BE2C (cell line): Measurements from ENCODE around the gene VOPP1.

Source experiments
- DNase-seq: peaks from one replicate; pipeline ENCODE4 v3.0.0-alpha.2; 2020
- H3K27me3 ChIP-seq: fragments of 250-450 bp; sonication (Bioruptor Pico); 2 replicates; pipeline ENCODE4 v1.5.1; 2020; ENCODE audit warnings: mild to moderate bottlenecking
- H3K36me3 ChIP-seq: fragments of 250-450 bp; sonication (Bioruptor Pico); 2 replicates; pipeline ENCODE4 v1.5.1; 2020; ENCODE audit warnings: mild to moderate bottlenecking
- H3K4me1 ChIP-seq: fragments of 250-450 bp; sonication (Bioruptor Pico); 2 replicates; pipeline ENCODE4 v1.5.1; 2020
- H3K4me3 ChIP-seq: 2 replicates; pipeline ENCODE4 v1.5.1; 2011; ENCODE audit warnings: low read depth, low read length
- H3K9me3 ChIP-seq: fragments of 250-450 bp; sonication (Bioruptor Pico); 2 replicates; pipeline ENCODE4 v1.5.1; 2020
- CTCF ChIP-seq: IDR thresholded peaks from 2 replicates; pipeline ENCODE4 v1.5.1; 2012; ENCODE audit warnings: mild to moderate bottlenecking, low read depth, low read length

Gene VOPP1

GRCh38 chr7:55520426-55521140 lies 51.7 kb downstream of the VOPP1 start:
- DNase-seq, result no peak
- TF ChIP-seq CTCF, result no peak
- no peaks in the 10 kb centered on the region for H3K4me1 ChIP-seq
- H3K27me3 ChIP-seq, result no peaks in the 10 kb centered on the region
- H3K4me3 ChIP-seq, result no peak overlapping the region
- H3K36me3 ChIP-seq, result peaks cover 7% of the 10 kb centered on the region
- no peaks in the 10 kb centered on the region for H3K9me3 ChIP-seq

- no peaks in the 10 kb centered on the region for H3K4me1 ChIP-seq
- H3K36me3 ChIP-seq, result peaks cover 7% of the 10 kb centered on the region
- H3K27me3 ChIP-seq, result no peaks in the 10 kb centered on the region
- no peak for DNase-seq
- no peaks in the 10 kb centered on the region for H3K9me3 ChIP-seq
- H3K4me3 ChIP-seq, result no peak overlapping the region
- TF ChIP-seq CTCF, result no peak
Observed at GRCh38 chr7:55518836-55519235, 53.5 kb downstream of the VOPP1 start.

- no peak for TF ChIP-seq CTCF
- Histone ChIP-seq H3K4me3 (no peak overlapping the region), H3K27me3 (no peaks in the 10 kb centered on the region), H3K4me1 (no peaks in the 10 kb centered on the region), H3K36me3 (peaks cover 7% of the 10 kb centered on the region), H3K9me3 (no peaks in the 10 kb centered on the region)
- no peak for DNase-seq
Observed at GRCh38 chr7:55517936-55518689, 54.2 kb downstream of the VOPP1 start.

GRCh38 chr7:55517191-55517633 lies 55.1 kb downstream of the VOPP1 start:
- no peaks in the 10 kb centered on the region for H3K4me1 ChIP-seq
- no peak for TF ChIP-seq CTCF
- no peaks in the 10 kb centered on the region for H3K9me3 ChIP-seq
- no peaks in the 10 kb centered on the region for H3K27me3 ChIP-seq
- DNase-seq, result no peak
- H3K4me3 ChIP-seq, result no peak overlapping the region
- H3K36me3 ChIP-seq, result peaks cover 7% of the 10 kb centered on the region

- Histone ChIP-seq H3K36me3 (peaks cover 7% of the 10 kb centered on the region), H3K27me3 (no peaks in the 10 kb centered on the region), H3K4me1 (no peaks in the 10 kb centered on the region), H3K4me3 (no peak overlapping the region), H3K9me3 (no peaks in the 10 kb centered on the region)
- DNase-seq, result no peak
- no peak for TF ChIP-seq CTCF
Observed at GRCh38 chr7:55516409-55516808, 55.9 kb downstream of the VOPP1 start.

- Histone ChIP-seq H3K4me1 (no peaks in the 10 kb centered on the region), H3K27me3 (no peaks in the 10 kb centered on the region), H3K36me3 (peaks cover 7% of the 10 kb centered on the region), H3K4me3 (no peak overlapping the region), H3K9me3 (no peaks in the 10 kb centered on the region)
- no peak for TF ChIP-seq CTCF
- DNase-seq, result no peak
Observed at GRCh38 chr7:55515569-55516279, 56.6 kb downstream of the VOPP1 start.
